IMR-90 (cell line): ENCODE results near the gene OR51D1. TPM values are rescaled to one million over a fixed set of nuclear protein-coding genes. Genes with fewer than 3 reads are reported as not detected.
A peak's percentile ranks its signal among the peaks of the same experiment; 100 is the strongest.

Experiments used
- ATAC-seq: fragments of 200-7000 bp; cut with Tn5 transposase; 2 replicates; pipeline ENCODE4 v1.9.1; 2020; ENCODE audit warnings: low read depth, mild to moderate bottlenecking, moderate library complexity
- BruUV-seq: library from RNA; stranded (reverse); fragments of 400-500 nt; replicated peaks from 2 replicates; lab custom pipeline; 2021; lab: Mats Ljungman, UMichigan
- CTCF ChIA-PET: fragments of 300-600 bp; formaldehyde crosslinking; extraction: SDS; loops from one replicate; lab custom pipeline; 2021; ENCODE audit warnings: antibody characterized with exemption; lab: Yijun Ruan, JAX
- POLR2A ChIA-PET: fragments of 300-600 bp; sonication (Branson Sonifier 250); formaldehyde crosslinking; loops from one replicate; lab custom pipeline; 2022; ENCODE audit warnings: antibody characterized with exemption; ENCODE audit not compliant: unreplicated experiment; lab: Charles Lee
- DNase-seq: peaks from one replicate; pipeline ENCODE4 v3.0.0; 2013
- H2AFZ ChIP-seq: replicated peaks from 2 replicates; pipeline ENCODE3; 2013; ENCODE audit warnings: low read length, mild to moderate bottlenecking; ENCODE audit not compliant: poor library complexity
- H2AK5ac ChIP-seq: 2 replicates; pipeline ENCODE4 v1.6.1; 2013; ENCODE audit warnings: low read depth, low read length, inconsistent platforms
- H2AK9ac ChIP-seq: replicated peaks from 2 replicates; pipeline ENCODE3; 2013; ENCODE audit warnings: mild to moderate bottlenecking, low read depth, low read length, moderate library complexity; ENCODE audit not compliant: poor library complexity
- H2BK120ac ChIP-seq: 2 replicates; pipeline ENCODE4 v1.6.1; 2013; ENCODE audit warnings: low read depth, low read length, inconsistent platforms
- H2BK15ac ChIP-seq: 3 replicates; pipeline ENCODE4 v1.6.1; 2013; ENCODE audit warnings: low read depth, low read length, inconsistent platforms
- H2BK20ac ChIP-seq: 2 replicates; pipeline ENCODE4 v1.6.1; 2013; ENCODE audit warnings: low read depth, mild to moderate bottlenecking, inconsistent platforms, low read length, moderate library complexity
- H2BK5ac ChIP-seq: 2 replicates; pipeline ENCODE4 v1.6.1; 2013; ENCODE audit warnings: mild to moderate bottlenecking, low read depth, low read length, inconsistent platforms; ENCODE audit not compliant: poor library complexity, severe bottlenecking
- H3K14ac ChIP-seq: replicated peaks from 2 replicates; pipeline ENCODE4 v1.6.1; 2013; ENCODE audit warnings: low read depth, low read length, inconsistent platforms
- H3K18ac ChIP-seq: 2 replicates; pipeline ENCODE4 v1.6.1; 2013; ENCODE audit warnings: low read depth, low read length, control low read depth
- H3K23ac ChIP-seq: 2 replicates; pipeline ENCODE4 v1.6.1; 2013; ENCODE audit warnings: low read depth, low read length, inconsistent platforms
- H3K27ac ChIP-seq: 2 replicates; pipeline ENCODE4 v1.5.1; 2013; ENCODE audit warnings: mild to moderate bottlenecking, control low read depth, low read length; ENCODE audit not compliant: insufficient read depth
- H3K27me3 ChIP-seq: 2 replicates; pipeline ENCODE4 v1.6.1; 2013; ENCODE audit warnings: low read length; ENCODE audit not compliant: control insufficient read depth, insufficient read depth
- H3K36me3 ChIP-seq: 2 replicates; pipeline ENCODE4 v1.6.1; 2013; ENCODE audit warnings: low read length, mixed read lengths; ENCODE audit not compliant: control insufficient read depth, insufficient read depth
- H3K4ac ChIP-seq: 2 replicates; pipeline ENCODE4 v1.6.1; 2013; ENCODE audit warnings: low read depth, low read length, inconsistent platforms
- H3K4me1 ChIP-seq: 2 replicates; pipeline ENCODE4 v1.6.1; 2013; ENCODE audit warnings: low read length, mixed read lengths; ENCODE audit not compliant: control insufficient read depth, insufficient read depth
- H3K4me2 ChIP-seq: 2 replicates; pipeline ENCODE4 v1.6.1; 2013; ENCODE audit warnings: low read depth, mild to moderate bottlenecking, control low read depth, low read length, moderate library complexity
- H3K4me3 ChIP-seq: 2 replicates; pipeline ENCODE4 v1.5.1; 2013; ENCODE audit warnings: low read depth, mild to moderate bottlenecking, control low read depth, low read length, moderate library complexity; ENCODE audit not compliant: insufficient read depth
- H3K56ac ChIP-seq: 2 replicates; pipeline ENCODE4 v1.6.1; 2013; ENCODE audit warnings: low read length, inconsistent platforms; ENCODE audit not compliant: insufficient read depth; ENCODE audit errors: extremely low read depth
- H3K79me1 ChIP-seq, 2 experiments: 2 replicates each; pipeline ENCODE4 v1.6.1; 2013; ENCODE audit warnings: low read length in 2 of 2, inconsistent platforms in 1 of 2, low read depth in 1 of 2
- H3K9ac ChIP-seq: 2 replicates; pipeline ENCODE4 v1.6.1; 2013; ENCODE audit warnings: low read depth, low read length, control low read depth
- H3K9me1 ChIP-seq: 2 replicates; pipeline ENCODE4 v1.6.1; 2013; ENCODE audit warnings: low read length, inconsistent platforms; ENCODE audit not compliant: insufficient read depth
- H3K9me3 ChIP-seq: 2 replicates; pipeline ENCODE4 v1.6.1; 2013; ENCODE audit warnings: low read length; ENCODE audit not compliant: control insufficient read depth, insufficient read depth
- H4K20me1 ChIP-seq: 2 replicates; pipeline ENCODE4 v1.6.1; 2013; ENCODE audit warnings: low read length, inconsistent platforms; ENCODE audit not compliant: insufficient read depth
- H4K5ac ChIP-seq: 2 replicates; pipeline ENCODE4 v1.6.1; 2013; ENCODE audit warnings: mild to moderate bottlenecking, low read depth, low read length, control low read depth
- H4K8ac ChIP-seq, 2 experiments: 2 replicates each; pipeline ENCODE4 v1.6.1; 2013; ENCODE audit warnings: low read depth in 2 of 2, low read length in 2 of 2, control low read depth in 1 of 2, inconsistent platforms in 1 of 2
- H4K91ac ChIP-seq: 2 replicates; pipeline ENCODE4 v1.6.1; 2013; ENCODE audit warnings: low read depth, low read length, inconsistent platforms; ENCODE audit not compliant: insufficient read depth
- CEBPB ChIP-seq: IDR thresholded peaks from 2 replicates; pipeline ENCODE4 v1.6.1; 2012; ENCODE audit warnings: low read depth, low read length, improper control_type of control experiment
- SMC3 ChIP-seq: fragments of 150-350 bp; IDR thresholded peaks from 2 replicates; pipeline ENCODE4 v1.6.1; 2016; ENCODE audit warnings: low read depth, mild to moderate bottlenecking, antibody characterized with exemption, low read length, moderate library complexity
- WGBS, 2 experiments: methylation state at CpG; one replicate each; pipeline versions ENCODE4 v1.1.5 to v1.1.7; 2013; ENCODE audit warnings: missing lambda C conversion rate in 2 of 2; ENCODE audit not compliant: insufficient read length in 1 of 2; ENCODE audit errors: extremely low coverage in 2 of 2; 5-methylcytosine and 5-hydroxymethylcytosine counted together
- dilution Hi-C: fragments of 300-500 bp; cut with HindIII; formaldehyde crosslinking; loops from one replicate; pipeline ENCODE4 v1.14.3; 2018; ENCODE audit warnings: low sequenced_read_pairs; ENCODE audit not compliant: unreplicated experiment
- in situ Hi-C: fragments of 300-500 bp; cut with MboI; formaldehyde crosslinking; loops from 3 replicates; pipeline ENCODE4 v1.14.3; 2019; ENCODE audit warnings: low sequenced_read_pairs, inconsistent platforms, mixed read lengths
- intact Hi-C: fragments of 100-400 bp; cut with micrococcal nuclease; formaldehyde crosslinking; loops from 2 replicates; pipeline ENCODE4 v1.10.0; 2022
- polyA plus RNA-seq, 3 experiments: library from polyadenylated mRNA; depleted of rRNA; stranded (reverse); fragments of >200 nt; gene quantifications; 2 replicates each; pipeline ENCODE4 v1.2.3, GENCODE V29; 2012; ENCODE audit warnings: low replicate concordance in 1 of 3
- total RNA-seq: library from RNA; depleted of rRNA; stranded (reverse); fragments of >200 nt; gene quantifications from 2 replicates; pipeline ENCODE4 v1.2.3, GENCODE V29; 2012; rRNA removed

Gene OR51D1
- total and polyA plus RNA-seq, 2 of the 4 experiments (the other 2 are of a cell fraction): not detected

- peak overlapping the region; percentile 36 for H4K91ac ChIP-seq
- H3K79me1 ChIP-seq: no peaks in the 10 kb centered on the region
- no TSS peak for BruUV-seq
- no peaks in the 10 kb centered on the region for H3K27me3 ChIP-seq
- 0 out of 4 replicates have a peak overlapping the region, but pooled peaks of 1 of the 2 experiments have one; percentile 39 for H4K8ac ChIP-seq
- dilution Hi-C loops (no loop called here), in situ Hi-C loops (no loop called here), intact Hi-C loops (no loop called here)
- H3K4me3 ChIP-seq: no peak overlapping the region
- no peak overlapping the region; the same call in 1 of the 2 replicates for H4K5ac ChIP-seq
- H3K56ac ChIP-seq: no peak overlapping the region
- no peaks in the 10 kb centered on the region for H3K9me3 ChIP-seq
- ChIA-PET CTCF (no interaction called here), POLR2A (no interaction called here)
- H3K4me2 ChIP-seq: no peak overlapping the region
- H3K27ac ChIP-seq: no peak overlapping the region
- peak overlapping the region; percentile 68 for H2BK120ac ChIP-seq
- H2AFZ ChIP-seq: peak overlapping the region; percentile 8
- DNase-seq (no peak), ATAC-seq (no peak)
- H3K18ac ChIP-seq: peak overlapping the region; percentile 51; the same call in 1 of the 2 replicates
- peak overlapping the region; percentile 18 for H2AK9ac ChIP-seq
- peak overlapping the region; percentile 63; the same call in 1 of the 2 replicates for H3K14ac ChIP-seq
- peak overlapping the region; percentile 26; the same call in 1 of the 2 replicates for H3K23ac ChIP-seq
- no peaks in the 10 kb centered on the region for H3K36me3 ChIP-seq
- no CpG with 5 or more reads among the region's 3 CpGs for WGBS, 2 experiments
- no peak overlapping the region for H2BK5ac ChIP-seq
- H2BK15ac ChIP-seq: peak overlapping the region; percentile 82; the same call in 2 of the 3 replicates
- no peaks in the 10 kb centered on the region for H4K20me1 ChIP-seq
- TF ChIP-seq SMC3: no peak
- TF ChIP-seq CEBPB: no peak
- peaks cover 9% of the 10 kb centered on the region for H3K4me1 ChIP-seq
- H3K9ac ChIP-seq: no peak overlapping the region
- H2BK20ac ChIP-seq: peak overlapping the region; percentile 67; the same call in 1 of the 2 replicates
- H3K9me1 ChIP-seq: peaks cover 7% of the 10 kb centered on the region; the same call in 1 of the 2 replicates
- H3K4ac ChIP-seq: peak overlapping the region; percentile 63
- peak overlapping the region; percentile 62 for H2AK5ac ChIP-seq
Measured at GRCh38 chr11:4684631-4685285, 47.5 kb downstream of the OR51D1 start.

Other genes starting within 250 kb of the OR51D1 start
- gene TRIM21, start 243.8 kb upstream of the OR51D1 start, total RNA-seq: 18.6 and 19.2 TPM in 2 replicates
- 13.5 and 13.9 TPM in 2 replicates for gene TRIM21, start 243.8 kb upstream of the OR51D1 start, polyA plus RNA-seq (2012; rRNA removed)
- not detected in 2 replicates for gene OR52K2, start 188.2 kb upstream of the OR51D1 start, total RNA-seq
- gene OR52K2, start 188.2 kb upstream of the OR51D1 start, polyA plus RNA-seq (2012; rRNA removed): not detected in 2 replicates
- not detected in 2 replicates for gene OR52K1, start 154.8 kb upstream of the OR51D1 start, total RNA-seq
- not detected in 2 replicates for gene OR52K1, start 154.8 kb upstream of the OR51D1 start, polyA plus RNA-seq (2012; rRNA removed)
- not detected in 2 replicates for gene OR52M1, start 92.3 kb upstream of the OR51D1 start, total RNA-seq
- not detected in 2 replicates for gene OR52M1, start 92.3 kb upstream of the OR51D1 start, polyA plus RNA-seq (2012; rRNA removed)
- gene OR52I2, start 55.7 kb upstream of the OR51D1 start, total RNA-seq: not detected in 2 replicates
- not detected in 2 replicates for gene OR52I2, start 55.7 kb upstream of the OR51D1 start, polyA plus RNA-seq (2012; rRNA removed)
- not detected in 2 replicates for gene OR52I1, start 43.4 kb upstream of the OR51D1 start, total RNA-seq
- not detected in 2 replicates for gene OR52I1, start 43.4 kb upstream of the OR51D1 start, polyA plus RNA-seq (2012; rRNA removed)
- gene TRIM68, start 29.2 kb upstream of the OR51D1 start, total RNA-seq: 8.1 and 8.4 TPM in 2 replicates
- gene TRIM68, start 29.2 kb upstream of the OR51D1 start, polyA plus RNA-seq (2012; rRNA removed): 6.5 and 8.1 TPM in 2 replicates
- gene OR51E1, start 6.5 kb downstream of the OR51D1 start, total RNA-seq: not detected in 2 replicates
- 0.02 TPM in 1 of 2 replicates, not detected in the other for gene OR51E1, start 6.5 kb downstream of the OR51D1 start, polyA plus RNA-seq (2012; rRNA removed)
- 0.56 and 0.72 TPM in 2 replicates for gene OR51E2, start 60.4 kb downstream of the OR51D1 start, total RNA-seq
- gene OR51E2, start 60.4 kb downstream of the OR51D1 start, polyA plus RNA-seq (2012; rRNA removed): 0.83 and 1.3 TPM in 2 replicates
- gene MMP26, start 67.3 kb downstream of the OR51D1 start, total RNA-seq: not detected in 2 replicates
- gene MMP26, start 67.3 kb downstream of the OR51D1 start, polyA plus RNA-seq (2012; rRNA removed): not detected in 2 replicates
- gene OR51F1, start 132.5 kb downstream of the OR51D1 start, total RNA-seq: not detected in 2 replicates
- not detected in 2 replicates for gene OR51F1, start 132.5 kb downstream of the OR51D1 start, polyA plus RNA-seq (2012; rRNA removed)
- not detected in 2 replicates for gene OR52R1, start 166.9 kb downstream of the OR51D1 start, total RNA-seq
- not detected in 2 replicates for gene OR52R1, start 166.9 kb downstream of the OR51D1 start, polyA plus RNA-seq (2012; rRNA removed)
- gene OR51F2, start 183.8 kb downstream of the OR51D1 start, total RNA-seq: under 0.01 and 0.18 TPM in 2 replicates
- gene OR51F2, start 183.8 kb downstream of the OR51D1 start, polyA plus RNA-seq (2012; rRNA removed): not detected in 2 replicates
- not detected in 2 replicates for gene OR51S1, start 211.7 kb downstream of the OR51D1 start, total RNA-seq
- not detected in 2 replicates for gene OR51S1, start 211.7 kb downstream of the OR51D1 start, polyA plus RNA-seq (2012; rRNA removed)
- not detected in 2 replicates for gene OR51T1, start 244.4 kb downstream of the OR51D1 start, total RNA-seq
- gene OR51T1, start 244.4 kb downstream of the OR51D1 start, polyA plus RNA-seq (2012; rRNA removed): not detected in 2 replicates